A172 (cell line): ENCODE results near the gene ACADM. TPM values are rescaled to one million over a fixed set of nuclear protein-coding genes. Genes with fewer than 3 reads are reported as not detected.
"Not testable (repeated sequence)": the region's sequence is repeated elsewhere in the genome, so short reads cannot be mapped to it uniquely, and the experiment has no call there.

ENCODE experiments used
- DNase-seq: peaks from one replicate; pipeline ENCODE4 v3.0.0-alpha.2; 2015; ENCODE audit warnings: low spot score
- total RNA-seq: library from RNA; depleted of rRNA; stranded (reverse); fragments of >200 nt; shearing (Covaris generic); gene quantifications from 2 replicates; pipeline ENCODE4 v1.2.3, GENCODE V29; 2014; rRNA removed

ACADM gene
- 27.6 and 33.6 TPM in 2 replicates for total RNA-seq

DNA sequence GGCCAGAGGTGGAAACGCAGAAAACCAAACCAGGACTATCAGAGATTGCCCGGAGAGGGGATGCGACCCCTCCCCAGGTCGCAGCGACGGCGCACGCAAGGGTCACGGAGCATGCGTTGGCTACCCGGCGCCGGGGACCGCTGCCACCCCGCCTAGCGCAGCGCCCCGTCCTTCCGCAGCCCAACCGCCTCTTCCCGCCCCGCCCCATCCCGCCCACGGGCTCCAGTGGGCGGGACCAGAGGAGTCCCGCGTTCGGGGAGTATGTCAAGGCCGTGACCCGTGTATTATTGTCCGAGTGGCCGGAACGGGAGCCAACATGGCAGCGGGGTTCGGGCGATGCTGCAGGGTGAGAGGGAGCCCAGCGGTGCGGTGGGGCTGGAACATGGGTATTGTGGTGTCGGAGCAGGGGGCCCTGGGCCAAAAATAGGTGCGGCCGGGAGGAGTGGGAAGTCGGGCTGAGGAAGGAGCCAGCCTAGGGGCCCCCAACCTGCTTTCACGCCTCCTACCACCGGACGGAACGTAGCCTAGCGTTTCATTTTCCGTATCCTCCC lies at the start of gene ACADM:
Gene ACADM, plus strand, starts transcription at position 238 of the 551 bp plus-strand sequence. Its CDS starts 79 bp downstream, at position 317.
- peak; percentile 64 for DNase-seq

DNA sequence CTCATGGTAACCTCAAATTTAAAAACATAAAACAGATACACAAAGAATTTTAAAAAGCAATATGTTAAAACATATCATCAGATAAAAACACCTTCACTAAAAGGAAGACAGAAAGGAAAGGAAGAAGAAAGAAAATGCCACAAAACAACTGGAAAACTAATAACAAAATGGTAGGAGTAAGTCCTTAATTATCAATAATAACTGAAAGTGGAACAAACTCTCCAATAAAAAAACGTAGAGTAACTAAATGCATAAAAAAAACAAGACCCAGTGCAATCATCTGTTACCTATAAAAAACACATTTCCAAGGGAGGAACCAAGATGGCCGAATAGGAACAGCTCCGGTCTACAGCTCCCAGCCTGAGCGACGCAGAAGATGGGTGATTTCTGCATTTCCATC lies 47.1 kb upstream of the ACADM start:
- DNase-seq, result no peak

DNA sequence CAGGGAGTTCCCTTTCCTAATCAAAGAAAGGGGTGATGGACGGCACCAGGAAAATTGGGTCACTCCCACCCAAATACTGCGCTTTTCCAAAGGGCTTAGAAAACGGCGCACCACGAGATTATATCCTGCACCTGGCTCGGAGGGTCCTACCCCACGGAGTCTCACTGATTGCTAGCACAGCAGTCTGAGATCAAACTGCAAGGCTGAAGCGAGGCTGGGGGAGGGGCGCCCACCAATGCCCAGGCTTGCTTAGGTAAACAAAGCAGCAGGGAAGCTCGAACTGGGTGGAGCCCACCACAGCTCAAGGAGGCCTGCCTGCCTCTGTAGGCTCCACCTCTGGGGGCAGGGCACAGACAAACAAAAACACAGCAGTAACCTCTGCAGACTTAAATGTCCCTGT lies 46.5 kb upstream of the ACADM start:
- DNase-seq, result not testable (repeated sequence)

DNA sequence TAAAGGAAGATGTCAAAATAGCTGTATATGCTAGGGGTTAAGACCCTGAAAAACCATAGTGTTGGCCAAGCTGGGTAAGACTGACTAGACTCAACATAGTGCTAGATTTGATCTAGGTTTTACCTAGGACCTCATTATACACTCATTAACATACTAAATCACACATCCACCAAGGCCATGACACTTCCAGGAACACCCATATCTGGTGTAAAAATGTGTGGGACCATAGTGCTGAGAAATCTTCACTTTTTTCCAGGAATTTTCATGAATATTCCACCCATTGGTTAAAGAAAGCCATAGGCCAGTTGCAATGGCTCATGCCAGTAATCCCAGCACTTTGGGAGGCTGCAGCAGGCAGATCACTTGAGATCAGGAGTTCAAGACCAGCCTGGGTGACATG lies 34.0 kb upstream of the ACADM start:
- no peak for DNase-seq

DNA sequence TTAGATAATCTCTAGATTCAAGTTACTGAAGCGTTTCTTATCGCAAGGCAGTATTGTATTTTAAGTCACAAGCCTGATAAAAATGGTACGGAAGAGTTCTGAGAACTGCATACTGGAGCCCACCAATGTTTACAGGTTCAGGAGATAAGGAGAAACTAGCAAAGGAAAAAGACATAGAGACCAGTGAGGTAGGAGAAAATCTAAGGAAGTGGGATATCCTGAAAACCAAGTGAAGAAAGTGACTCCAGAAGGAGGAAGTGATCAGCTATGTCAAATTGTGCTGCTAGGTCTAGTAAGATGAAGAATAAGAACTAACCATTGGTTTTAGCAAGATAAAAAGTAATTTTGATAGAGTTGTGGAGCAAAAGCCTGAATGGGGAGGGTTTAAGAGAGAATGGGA lies 31.0 kb upstream of the ACADM start:
- DNase-seq, result no peak

DNA sequence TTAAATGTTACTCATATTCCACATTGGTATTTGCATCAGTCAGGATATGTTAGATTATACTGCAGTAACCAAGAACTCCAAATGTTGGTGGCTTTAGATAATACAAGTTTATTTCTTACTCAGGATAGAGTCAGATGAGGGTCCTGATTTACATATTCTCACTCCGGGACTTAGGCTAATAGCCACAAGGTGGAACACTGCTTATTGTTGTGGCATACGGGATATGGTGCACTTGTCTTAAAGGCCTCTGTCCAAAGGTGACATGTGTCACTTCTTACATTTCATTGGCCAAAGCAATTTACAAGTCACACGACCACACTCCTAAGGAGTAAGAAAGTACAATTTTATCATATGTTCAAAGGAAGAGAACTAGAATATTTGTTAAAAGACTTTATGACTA lies 28.5 kb upstream of the ACADM start:
- no peak for DNase-seq

DNA sequence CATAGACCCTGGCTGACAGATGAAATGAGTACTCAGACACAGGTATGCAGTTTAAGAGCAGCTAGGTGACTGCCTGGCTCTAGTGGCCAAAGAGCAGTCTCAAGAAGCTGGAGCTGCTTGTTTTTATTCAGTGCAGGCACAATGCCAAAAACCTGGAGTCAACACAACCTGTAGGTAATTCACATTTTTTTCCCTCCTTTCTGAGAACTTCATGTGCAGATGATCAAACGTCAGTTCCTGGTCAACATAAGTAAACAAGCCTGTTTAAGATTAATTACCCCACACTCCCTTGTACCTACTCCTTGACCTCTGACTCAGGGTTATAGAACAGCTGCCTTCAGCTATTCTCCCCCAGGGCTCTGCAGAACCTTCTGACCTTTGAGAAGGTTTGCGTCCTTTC lies 17.3 kb upstream of the ACADM start:
- DNase-seq, result no peak

DNA sequence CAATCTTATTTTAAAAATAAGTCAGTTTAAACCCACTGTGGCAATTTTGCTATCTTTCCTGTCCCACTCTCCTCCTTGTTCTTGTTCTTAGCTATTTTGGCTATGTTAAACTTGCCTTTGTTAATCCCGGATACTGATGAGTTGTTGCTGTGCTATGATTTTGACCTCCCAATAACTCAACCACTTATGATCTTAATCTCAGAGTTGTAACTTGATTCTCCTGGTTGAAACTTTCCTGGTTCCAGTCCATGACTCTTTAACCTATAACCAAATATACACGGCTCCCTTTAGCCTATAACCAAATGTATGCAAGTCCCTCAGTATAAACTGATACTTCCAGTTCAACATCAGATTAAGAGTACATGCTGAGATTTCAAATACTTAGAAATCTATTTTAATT lies 15.6 kb upstream of the ACADM start:
- no peak for DNase-seq

DNA sequence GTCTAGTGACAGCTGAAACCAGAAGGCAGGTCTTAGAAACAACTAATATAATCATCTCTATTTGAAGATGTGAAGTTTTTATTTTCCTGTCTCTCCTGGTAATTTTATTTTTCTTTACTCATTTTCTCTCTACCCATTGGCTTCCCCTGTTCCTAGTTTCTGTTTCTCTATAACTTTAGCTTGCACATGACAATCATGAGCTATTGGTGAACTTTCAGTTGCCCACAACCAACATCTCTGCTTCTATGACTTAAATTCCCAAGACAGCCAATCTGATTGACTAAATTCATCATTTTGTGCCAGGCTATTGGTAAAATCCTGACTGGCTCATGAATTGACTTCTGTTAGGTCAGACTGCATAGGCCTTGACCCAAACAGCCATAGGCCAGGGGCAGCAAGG lies 13.7 kb upstream of the ACADM start:
- DNase-seq, result no peak

DNA sequence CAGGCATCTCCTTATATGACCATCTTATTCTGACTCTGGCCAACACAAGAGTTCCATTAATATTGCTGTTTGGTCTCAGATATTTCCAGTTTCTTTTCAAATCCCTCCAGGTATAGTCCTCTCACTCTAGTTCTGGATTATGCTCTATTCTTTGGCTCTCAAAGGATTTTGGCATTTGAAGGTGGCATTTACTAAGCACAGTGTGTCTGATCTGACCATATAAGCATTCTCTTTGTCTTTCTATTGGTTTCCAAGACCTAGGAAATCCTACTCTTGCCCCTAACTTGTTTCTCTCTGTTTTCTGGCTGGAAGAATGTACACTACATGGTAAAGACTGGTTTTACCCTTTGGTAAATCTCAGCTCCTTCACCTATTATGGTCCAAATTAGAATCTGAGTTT lies 12.7 kb upstream of the ACADM start:
- no peak for DNase-seq

DNA sequence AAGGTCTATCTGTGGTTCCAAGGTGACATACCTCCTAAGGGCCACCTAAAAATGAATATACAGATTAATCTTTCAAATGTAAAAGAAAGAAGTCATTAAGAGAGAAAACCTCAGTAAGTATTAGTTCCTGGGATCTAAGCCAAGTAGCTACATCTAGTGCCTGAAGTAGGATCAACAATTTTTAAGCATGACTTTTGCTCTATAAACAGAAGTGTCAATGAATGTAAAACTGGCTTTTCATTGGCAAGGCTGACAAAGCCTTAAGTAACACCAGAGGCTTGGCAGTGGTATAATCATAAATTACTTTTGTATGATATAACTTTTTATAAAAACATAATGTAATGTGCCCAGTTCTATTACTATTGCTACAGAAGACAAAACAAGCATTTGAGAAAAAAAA lies 12.2 kb upstream of the ACADM start:
- no peak for DNase-seq

DNA sequence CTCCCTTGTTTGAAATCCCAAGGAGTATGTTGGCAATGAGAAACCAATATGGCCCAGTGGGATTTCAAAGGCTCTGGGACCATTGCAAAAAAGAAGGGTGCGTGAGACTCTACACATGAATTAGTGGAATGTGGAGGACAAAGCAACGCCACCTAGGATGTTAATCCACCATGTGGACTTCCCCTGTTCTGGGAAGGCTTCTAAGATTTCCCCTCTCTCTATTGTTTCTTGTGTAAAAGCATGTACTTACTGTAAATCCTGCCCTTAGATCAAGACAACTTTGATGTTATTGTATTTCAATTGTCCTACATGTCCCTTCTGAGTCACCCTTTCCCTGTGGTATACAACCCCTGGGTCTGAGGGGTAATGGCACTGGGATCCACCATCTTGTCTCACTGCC lies 4.7 kb upstream of the ACADM start:
- no peak for DNase-seq

DNA sequence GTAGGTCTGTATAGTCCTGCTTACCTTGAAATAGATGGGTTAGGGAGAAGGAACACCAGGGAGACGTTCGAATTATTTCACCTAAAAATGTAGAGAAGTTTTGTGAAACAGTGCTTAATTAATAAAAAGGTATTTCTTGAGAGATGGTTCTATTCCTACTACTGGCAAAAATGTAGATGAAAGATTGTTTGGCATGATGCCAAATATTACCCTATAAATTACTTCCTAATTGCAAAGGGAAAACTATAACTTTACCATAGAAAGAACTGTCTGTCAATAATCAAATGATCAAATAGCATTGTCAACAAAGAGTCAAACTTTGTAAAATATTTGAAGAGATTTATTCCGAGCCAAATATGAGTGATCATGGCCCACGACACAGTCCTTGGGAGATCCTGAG lies 4.2 kb upstream of the ACADM start:
- DNase-seq, result no peak

DNA sequence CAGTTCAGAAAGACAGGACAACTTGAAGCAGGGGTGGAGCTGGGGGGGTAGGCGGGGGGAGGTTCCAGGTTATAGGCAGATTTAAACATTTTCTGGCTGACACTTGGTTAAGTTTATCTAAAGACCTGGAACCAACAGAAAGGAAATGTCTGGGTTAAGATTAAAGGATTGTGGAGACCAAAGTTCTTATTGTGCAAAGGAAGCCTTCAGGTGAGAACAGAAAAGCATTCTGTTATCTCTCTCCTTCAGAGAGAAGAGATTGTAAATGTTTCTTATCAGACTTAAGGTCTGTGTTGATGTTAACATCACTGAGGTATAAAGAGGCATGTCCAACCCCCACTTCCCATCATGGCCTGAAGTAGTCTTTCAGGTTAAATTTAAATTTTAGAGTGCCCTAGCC lies 3.7 kb upstream of the ACADM start:
- DNase-seq, result no peak

DNA sequence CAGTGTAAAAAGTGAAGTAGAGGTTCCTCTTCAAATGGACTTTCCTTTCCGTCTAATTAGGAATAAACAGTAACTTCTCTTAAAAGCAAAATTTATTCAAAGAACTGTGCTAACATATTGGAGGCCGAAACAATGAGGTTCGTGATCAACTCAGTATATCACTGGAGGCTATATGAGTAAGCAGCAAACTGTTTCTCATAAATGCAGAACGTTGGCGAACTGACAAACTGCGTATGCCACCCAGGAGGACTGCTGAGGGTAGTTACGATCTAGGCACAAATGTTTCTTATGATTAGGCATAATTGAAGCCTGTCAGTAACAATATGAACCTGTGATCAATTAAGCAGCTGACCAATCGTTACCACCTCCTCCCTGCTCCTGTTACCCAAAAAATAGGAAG lies 2.3 kb upstream of the ACADM start:
- DNase-seq, result not testable (repeated sequence)

DNA sequence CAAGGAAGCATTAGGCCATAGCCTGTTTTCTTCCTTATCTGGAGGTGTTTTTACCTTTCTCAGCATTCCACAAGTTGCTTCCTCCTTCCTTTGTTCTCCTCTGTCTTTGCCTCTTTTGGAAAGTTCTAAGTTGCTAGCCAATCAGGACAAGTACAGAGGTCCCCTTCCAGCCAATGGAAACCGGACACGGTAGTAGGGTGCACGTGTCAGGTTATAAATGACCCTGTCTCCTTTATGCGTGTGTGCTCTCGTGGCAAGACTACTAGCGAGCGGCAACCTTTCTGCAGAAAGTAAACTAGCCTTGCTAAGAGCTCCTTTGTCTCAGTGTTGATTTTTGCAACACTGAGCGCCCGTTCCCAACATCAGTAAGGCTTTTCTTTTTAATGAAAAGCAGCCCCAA lies 1.5 kb upstream of the ACADM start:
- DNase-seq, result no peak

DNA sequence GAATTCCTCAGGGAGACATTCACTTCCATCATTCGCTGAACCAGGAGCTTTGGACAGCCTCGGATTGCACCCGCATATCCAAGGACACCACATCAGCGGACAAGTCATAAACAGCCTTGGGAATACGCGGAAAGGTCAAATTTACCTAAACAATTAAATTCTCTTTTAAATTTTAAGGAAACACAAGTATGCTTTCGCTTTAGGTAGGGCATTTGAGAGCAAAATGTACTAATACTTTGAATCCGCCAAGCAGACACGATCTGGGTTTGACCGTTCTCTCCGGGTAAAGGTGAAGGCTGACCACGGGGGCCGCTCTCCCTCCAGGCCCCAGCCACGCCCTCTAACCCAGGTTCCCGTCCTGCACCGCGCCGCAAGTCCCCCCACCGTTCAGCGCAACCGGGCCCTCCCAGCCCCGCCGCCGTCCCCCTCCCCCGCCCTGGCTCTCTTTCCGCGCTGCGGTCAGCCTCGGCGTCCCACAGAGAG lies 479 bp upstream of the ACADM start:
- DNase-seq, result peak; percentile 55

DNA sequence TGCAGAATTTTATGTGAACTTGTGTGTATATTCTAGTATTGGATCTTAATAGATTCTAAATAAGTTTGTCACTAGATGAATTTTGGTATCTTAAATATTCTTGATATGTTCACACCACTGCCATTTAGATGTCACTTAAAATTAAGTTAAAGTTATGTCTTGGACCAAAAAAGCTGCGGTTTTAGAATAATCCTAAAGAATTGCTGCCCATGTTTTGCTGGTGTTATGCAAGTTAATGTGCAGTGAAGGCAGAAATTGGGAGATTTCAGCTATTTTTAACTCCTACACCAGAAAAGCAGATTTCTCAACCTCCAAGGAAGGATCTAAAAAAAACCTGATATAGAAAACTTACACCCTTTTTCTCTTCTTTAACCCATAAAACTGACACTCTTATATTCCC lies 757 bp downstream of the ACADM start:
- DNase-seq, result no peak

DNA sequence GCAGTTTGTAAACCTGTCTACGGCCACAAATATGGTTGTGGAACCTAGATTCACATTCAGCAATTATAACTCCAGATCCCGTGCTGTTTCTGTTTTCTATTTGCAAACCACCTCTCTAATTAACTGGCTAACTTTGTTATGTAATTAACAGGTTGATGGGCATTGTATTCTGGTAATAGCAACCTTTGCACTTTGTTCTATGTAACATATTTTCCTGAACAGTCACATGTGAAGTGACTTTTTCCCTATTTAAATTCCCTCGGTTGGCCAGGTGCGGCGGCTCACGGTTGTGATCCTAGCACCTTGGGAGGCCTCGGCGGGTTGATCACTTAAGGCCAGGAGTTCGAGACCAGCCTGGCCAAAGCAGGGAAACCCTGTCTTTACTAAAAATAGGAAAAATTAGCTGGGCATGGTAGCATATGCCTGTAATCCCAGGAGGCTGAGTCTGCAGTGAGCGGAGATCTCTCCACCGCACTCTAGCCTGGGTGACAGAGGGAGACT lies 1.4 kb downstream of the ACADM start:
- no peak for DNase-seq

DNA sequence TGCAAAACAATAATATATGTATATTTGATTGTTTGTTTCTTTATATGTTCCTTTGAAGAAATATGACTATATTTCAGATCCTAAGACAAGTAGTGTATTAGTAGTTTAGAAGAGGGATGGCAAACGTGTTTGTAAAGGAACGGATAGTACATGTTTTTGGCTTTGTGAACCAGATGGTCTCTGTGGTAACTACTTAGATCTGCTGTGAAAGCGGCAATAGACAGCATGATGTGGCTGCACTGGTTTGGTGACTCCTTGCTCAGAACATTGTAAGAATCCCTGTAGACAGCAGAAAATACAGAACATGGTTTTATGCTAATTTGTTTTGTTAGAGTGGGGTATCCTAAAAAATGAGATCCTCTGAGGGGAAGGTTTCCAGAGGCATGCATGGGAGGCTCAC lies 3.1 kb downstream of the ACADM start:
- DNase-seq, result no peak

DNA sequence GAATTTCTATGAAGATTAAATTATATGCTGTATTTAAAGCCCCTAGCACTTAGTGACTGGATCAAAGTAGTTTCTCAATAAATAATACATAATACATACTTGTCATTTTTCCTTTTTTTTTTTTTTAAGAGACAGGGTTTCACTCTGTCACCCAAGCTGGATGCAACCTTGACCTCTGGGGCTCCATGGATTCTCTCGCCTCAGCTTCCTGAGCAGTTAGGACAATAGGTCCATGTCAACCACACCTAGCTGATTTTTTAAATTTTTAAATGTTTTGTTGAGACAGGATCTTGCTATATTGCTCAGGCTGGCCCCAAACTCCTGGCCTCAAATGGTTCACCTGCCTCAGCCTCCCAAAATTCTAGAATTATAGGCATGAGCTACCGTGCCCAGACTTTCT lies 5.9 kb downstream of the ACADM start:
- DNase-seq, result no peak

DNA sequence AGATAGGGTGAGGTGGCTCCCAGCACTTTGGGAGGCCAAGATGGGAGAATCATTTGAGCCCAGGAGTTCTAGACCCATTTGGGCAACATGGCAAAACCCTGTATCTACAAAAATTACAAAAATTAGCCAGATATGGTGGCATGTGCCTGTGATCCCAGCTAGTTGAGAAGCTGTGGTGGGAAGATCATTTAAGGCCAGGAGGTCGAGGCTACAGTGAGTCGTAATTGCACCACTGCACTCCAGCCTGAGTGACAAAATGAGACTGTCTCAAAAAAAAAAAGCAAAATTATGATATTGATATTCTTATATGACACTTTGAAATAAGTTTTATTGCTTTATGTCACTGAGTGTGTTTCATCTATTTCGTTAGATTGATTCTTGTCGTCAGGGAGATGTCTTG lies 7.4 kb downstream of the ACADM start:
- no peak for DNase-seq

DNA sequence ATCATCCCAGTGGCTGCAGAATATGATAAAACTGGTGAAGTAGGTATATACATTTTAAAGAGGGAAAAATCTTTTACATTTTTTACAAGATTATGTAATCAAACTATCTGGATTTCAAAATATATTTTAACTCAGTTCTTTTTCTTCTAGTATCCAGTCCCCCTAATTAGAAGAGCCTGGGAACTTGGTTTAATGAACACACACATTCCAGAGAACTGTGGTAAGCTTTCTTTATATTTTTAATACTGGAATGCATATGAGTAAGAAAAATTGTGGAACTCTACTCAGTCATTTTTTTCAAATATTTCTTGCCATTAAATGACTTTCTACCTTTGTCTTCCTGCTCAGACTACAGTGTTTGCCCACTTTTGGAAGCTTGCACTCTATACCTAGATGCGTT lies 8.2 kb downstream of the ACADM start:
- DNase-seq, result no peak

DNA sequence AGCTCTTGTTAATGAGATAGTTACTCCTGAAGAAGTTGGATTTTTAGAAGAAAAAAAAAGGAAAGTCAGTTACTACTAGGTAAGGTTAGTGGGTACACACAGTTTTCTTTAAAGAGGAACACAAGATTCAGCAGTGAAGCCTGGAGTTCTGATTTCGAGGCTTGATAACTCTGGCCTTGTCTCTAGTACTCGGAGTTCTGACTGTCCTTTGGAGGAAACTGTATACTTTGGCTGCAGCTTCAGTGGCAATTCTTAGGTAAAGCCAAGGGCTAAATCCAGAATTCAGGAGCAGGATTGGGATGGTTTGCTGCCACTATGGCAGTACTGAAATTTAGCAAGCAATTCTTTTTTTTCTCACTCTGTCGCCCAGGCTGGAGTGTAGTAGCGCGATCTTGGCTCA lies 9.2 kb downstream of the ACADM start:
- DNase-seq, result no peak
